ENCODE measurements around the gene UNCX.

UNCX gene

GRCh38 chr7:1233333-1234048 lies 819 bp downstream of the UNCX start:
- no peak for DNase-seq

- no peak for DNase-seq
Measured at GRCh38 chr7:1234049-1234880, 1.6 kb downstream of the UNCX start.

- no peak for DNase-seq
Measured at GRCh38 chr7:1234881-1235500, 2.3 kb downstream of the UNCX start.

GRCh38 chr7:1235501-1236131 lies 2.9 kb downstream of the UNCX start:
- no peak for DNase-seq

GRCh38 chr7:1236132-1236661 lies 3.5 kb downstream of the UNCX start:
- no peak for DNase-seq

- no peak for DNase-seq
Measured at GRCh38 chr7:1236831-1237701, 4.4 kb downstream of the UNCX start.

GRCh38 chr7:1237704-1238255 lies 5.1 kb downstream of the UNCX start:
- DNase-seq: no peak

GRCh38 chr7:1238450-1238882 lies 5.8 kb downstream of the UNCX start:
- DNase-seq: no peak

GRCh38 chr7:1238931-1239802 lies 6.5 kb downstream of the UNCX start:
- no peak for DNase-seq

- DNase-seq: no peak
Measured at GRCh38 chr7:1239803-1240516, 7.3 kb downstream of the UNCX start.

- no peak for DNase-seq
Measured at GRCh38 chr7:1240517-1241257, 8.0 kb downstream of the UNCX start.

GRCh38 chr7:1241258-1241602 lies 8.6 kb downstream of the UNCX start:
- no peak for DNase-seq

GRCh38 chr7:1241603-1242255 lies 9.1 kb downstream of the UNCX start:
- no peak for DNase-seq

GRCh38 chr7:1242256-1242605 lies 9.6 kb downstream of the UNCX start:
- DNase-seq: no peak

- DNase-seq: no peak
Measured at GRCh38 chr7:1242606-1243289, 10.1 kb downstream of the UNCX start.

- no peak for DNase-seq
Measured at GRCh38 chr7:1243290-1243963, 10.8 kb downstream of the UNCX start.

- no peak for DNase-seq
Measured at GRCh38 chr7:1243964-1244416, 11.3 kb downstream of the UNCX start.
